Fibroblast of mammary gland (primary cell): ENCODE measurements around the gene NOSTRIN.

Source experiments
- DNase-seq: peaks from one replicate; pipeline ENCODE4 v3.0.0-alpha.2; 2010; ENCODE audit warnings: low read depth
- H3K4me3 ChIP-seq: 2 replicates; pipeline ENCODE4 v1.5.1; 2011; ENCODE audit warnings: low read depth, mild to moderate bottlenecking, low read length, moderate library complexity; ENCODE audit not compliant: control insufficient read depth
- TF ChIP-seq, protein P1 (sequence below): conservative IDR thresholded peaks from 2 replicates; pipeline ENCODE4 v1.5.1; 2011; ENCODE audit warnings: low read depth, low read length, inconsistent platforms; ENCODE audit not compliant: control insufficient read depth, insufficient read depth

NOSTRIN gene

DNA sequence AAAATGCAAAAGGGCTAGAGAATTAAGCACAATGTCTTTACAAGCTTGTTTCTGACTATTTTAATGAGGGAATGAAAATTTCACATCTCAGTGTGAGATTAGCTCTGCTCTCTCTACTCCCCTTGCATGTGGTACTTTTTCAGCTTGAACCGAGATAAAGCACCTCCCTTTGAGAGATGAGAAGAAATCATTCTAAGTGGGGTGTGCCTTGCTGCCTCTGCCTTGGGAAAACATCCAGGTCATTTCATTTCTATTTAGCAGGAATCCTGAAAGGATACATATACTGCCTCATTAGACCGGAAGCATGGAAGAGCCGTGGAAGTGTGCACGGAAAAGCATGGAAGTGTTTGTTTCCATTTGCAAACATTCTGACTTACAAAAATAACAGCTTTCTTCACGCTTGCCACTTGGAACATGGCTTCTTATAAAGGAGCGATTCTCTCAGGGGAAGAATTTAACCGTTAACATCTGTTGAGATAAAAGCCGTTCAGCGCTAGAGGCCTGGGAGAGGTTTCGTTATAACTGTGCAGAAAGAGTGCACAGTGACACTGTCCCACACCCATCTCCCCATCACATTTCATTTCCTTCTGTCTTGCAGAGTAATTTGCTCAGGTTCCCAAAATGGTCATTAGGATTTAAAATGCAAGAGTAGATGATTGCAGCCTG lies 16.7 kb downstream of the NOSTRIN start:
- TF ChIP-seq, protein P1, sequence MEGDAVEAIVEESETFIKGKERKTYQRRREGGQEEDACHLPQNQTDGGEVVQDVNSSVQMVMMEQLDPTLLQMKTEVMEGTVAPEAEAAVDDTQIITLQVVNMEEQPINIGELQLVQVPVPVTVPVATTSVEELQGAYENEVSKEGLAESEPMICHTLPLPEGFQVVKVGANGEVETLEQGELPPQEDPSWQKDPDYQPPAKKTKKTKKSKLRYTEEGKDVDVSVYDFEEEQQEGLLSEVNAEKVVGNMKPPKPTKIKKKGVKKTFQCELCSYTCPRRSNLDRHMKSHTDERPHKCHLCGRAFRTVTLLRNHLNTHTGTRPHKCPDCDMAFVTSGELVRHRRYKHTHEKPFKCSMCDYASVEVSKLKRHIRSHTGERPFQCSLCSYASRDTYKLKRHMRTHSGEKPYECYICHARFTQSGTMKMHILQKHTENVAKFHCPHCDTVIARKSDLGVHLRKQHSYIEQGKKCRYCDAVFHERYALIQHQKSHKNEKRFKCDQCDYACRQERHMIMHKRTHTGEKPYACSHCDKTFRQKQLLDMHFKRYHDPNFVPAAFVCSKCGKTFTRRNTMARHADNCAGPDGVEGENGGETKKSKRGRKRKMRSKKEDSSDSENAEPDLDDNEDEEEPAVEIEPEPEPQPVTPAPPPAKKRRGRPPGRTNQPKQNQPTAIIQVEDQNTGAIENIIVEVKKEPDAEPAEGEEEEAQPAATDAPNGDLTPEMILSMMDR, result no peak
- no peak for DNase-seq
- no peak overlapping the region for H3K4me3 ChIP-seq

DNA sequence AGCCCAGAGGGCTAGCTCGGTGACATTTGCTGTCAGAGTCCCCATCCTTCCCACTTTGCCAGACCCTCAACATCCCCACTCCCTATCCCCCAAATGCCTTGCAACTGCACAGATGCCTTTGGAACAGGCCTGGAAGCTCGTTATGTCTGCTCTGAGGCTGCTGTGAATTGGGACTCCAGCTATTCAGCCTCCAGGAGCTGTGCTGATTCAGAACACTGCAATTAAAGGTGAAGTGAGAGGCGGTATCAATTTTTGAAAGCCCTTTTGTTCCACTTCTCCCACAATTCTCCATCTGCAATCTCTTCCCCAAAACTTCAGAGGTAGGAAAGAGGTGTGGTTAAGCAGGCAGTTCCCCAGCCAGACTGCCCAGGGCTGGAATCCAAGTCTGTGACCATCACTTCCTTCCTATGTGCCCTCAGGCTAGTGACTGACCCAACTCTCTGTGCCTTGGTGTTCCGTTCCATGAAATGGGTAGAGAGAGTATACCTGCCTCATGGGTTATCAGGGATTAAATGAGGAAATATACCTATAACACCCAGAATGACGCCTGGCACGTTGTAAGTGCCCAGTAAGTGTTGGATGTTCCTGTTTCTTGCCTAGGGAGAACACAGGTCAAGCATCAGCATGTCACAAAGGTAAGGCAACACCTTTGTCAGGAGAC lies 17.5 kb downstream of the NOSTRIN start:
- no peak for DNase-seq
- TF ChIP-seq, protein P1, result no peak
- no peak overlapping the region for H3K4me3 ChIP-seq

DNA sequence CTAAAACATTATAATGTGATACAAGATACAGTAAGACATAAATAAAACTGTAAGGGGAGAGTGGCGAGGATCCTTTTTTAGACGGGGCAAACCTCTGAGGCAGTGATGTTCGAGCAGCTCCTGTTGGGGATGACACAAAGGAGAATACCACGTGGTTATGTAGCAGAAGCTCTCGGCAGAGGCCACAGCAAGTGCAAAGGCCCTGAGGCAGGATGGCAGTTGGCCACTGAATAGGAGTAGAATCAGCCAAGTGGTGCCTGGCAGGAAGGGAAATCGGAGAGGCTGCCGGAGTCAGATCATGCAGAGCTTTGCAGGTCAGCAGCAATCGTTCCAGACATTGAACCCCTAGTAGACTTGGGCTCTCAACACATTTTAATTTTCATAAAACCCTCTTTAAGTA lies 19.1 kb downstream of the NOSTRIN start:
- DNase-seq, result no peak
- TF ChIP-seq, protein P1, result no peak
- no peak overlapping the region for H3K4me3 ChIP-seq

DNA sequence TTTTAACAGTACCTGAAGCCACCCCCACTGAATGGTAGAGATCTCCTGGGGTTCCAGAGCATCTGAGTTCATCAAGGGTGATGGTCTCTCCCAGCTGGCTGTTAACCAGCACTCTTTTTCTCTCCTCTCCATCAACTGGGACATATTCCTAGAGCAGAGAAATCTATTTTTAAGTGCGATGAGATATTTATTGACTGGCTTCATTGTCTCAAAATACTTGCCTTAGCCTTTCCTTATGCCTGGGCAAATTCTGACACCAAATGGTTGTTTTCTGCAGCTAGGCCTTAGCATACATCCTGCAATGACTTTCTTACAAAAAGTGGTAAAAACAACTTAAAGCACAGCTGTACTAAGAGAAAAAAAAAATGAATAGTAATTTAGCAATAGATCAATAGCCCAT lies 19.6 kb downstream of the NOSTRIN start:
- DNase-seq, result no peak
- no peak overlapping the region for H3K4me3 ChIP-seq
- TF ChIP-seq, protein P1, result no peak

DNA sequence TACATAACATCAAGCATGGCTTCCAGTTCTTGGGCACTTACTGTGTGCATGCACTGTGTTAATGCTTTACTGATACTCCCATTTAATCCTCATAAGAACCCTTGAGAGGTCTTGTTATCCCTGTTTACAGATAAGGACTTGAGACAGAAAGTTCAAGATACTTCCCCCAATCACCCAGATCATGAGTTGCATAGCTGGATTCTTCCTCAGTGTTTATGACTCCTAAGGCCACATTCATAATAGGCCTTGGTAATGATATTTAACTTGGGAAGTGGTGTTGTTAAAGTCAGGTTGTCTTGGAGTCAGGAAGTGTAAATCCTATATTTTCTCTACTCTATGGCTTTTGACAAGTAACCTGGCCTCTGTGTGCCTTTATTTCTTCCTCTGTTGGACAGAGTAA lies 22.7 kb downstream of the NOSTRIN start:
- H3K4me3 ChIP-seq, result no peak overlapping the region
- DNase-seq, result no peak
- TF ChIP-seq, protein P1, result no peak

DNA sequence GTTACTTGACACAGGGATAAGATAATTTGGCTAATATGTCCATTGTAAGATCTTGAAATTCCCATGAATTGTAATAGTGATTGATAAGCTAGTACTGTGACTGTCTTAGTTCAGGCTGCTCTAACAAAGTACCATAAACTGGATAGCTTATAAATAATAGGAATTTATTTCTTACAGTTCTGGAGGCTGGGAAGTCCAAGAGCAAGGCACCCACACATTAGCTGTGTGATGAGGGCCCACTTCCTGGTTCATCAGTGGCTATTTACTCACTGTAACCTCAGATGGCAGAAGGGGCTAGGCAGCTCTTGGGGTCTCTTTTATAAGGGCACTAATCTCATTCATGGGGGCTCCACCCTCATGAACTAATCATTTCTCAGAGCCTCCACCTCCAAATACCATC lies 28.5 kb downstream of the NOSTRIN start:
- no peak for DNase-seq
- TF ChIP-seq, protein P1, result no peak
- H3K4me3 ChIP-seq, result no peak overlapping the region
